Dendritic cell treated with granulocyte-macrophage colony-stimulating factor and Interleukin-4, amounts not matched to agents 40 ng/mL and 50 ng/mL, for 4 days (primary cell): ENCODE data around the gene CMTM2.
"Not testable (repeated sequence)": the region's sequence is repeated elsewhere in the genome, so short reads cannot be mapped to it uniquely, and the experiment has no call there.

Experiments
- H3K27ac Mint-ChIP-seq: one replicate; pipeline ENCODE4 v1.8.0; 2022; ENCODE audit warnings: mild to moderate bottlenecking, mixed read lengths
- H3K27me3 Mint-ChIP-seq: one replicate; pipeline ENCODE4 v1.8.0; 2022; ENCODE audit warnings: mild to moderate bottlenecking, mixed read lengths
- H3K36me3 Mint-ChIP-seq: one replicate; pipeline ENCODE4 v1.8.0; 2022; ENCODE audit warnings: low read depth, mixed read lengths
- H3K4me1 Mint-ChIP-seq: one replicate; pipeline ENCODE4 v1.8.0; 2022; ENCODE audit warnings: low read depth, mixed read lengths
- H3K4me3 Mint-ChIP-seq: one replicate; pipeline ENCODE4 v1.8.0; 2022; ENCODE audit warnings: mild to moderate bottlenecking, moderate library complexity, mixed read lengths
- H3K9me3 Mint-ChIP-seq: one replicate; pipeline ENCODE4 v1.8.0; 2022; ENCODE audit warnings: mixed read lengths
- intact Hi-C: fragments of 100-400 bp; cut with micrococcal nuclease; formaldehyde crosslinking; loops from one replicate; pipeline ENCODE4 v1.15.0; 2022

Gene CMTM2

DNA sequence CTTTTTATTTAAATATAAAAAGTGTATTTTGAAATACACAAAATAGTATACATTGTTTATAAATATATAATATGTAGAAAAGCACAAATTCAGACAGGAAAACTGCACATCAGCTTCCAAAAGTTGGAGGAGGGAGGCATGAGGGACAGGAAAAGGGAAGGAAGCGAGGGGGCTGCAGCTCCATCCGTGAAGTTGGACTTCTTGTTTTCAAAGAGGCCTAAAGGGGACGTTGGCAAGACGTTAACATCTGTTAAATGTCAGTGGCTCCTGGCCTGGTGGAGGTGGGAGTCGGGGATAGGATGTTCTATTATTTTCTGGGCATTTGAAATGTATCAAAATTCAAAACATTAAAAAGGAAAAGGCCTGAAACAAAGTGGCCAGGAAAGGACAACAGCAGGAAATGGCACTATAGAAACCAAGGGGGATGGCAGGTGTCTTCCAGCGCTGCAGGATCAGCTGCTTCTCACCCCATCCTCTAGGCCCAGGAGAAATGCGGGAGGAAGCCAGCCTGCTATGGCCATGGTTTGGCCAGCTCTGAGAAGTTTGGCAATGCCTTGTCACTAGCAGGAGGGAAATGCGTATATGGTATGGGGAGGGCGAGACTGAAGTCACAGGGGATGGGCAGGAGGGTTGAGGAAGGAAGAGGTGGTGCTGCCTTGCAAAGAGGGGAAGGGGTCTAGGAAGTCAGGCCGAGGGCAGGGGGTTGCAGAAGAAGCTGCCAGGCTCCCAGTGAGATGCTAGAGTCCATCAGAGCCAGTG, 6.4 kb downstream of the CMTM2 start:
- Mint-ChIP-seq H3K27me3 (peaks cover 11% of the 10 kb centered on the region), H3K36me3 (no peaks in the 10 kb centered on the region), H3K4me3 (peak overlapping the region; percentile 7), H3K9me3 (no peaks in the 10 kb centered on the region), H3K4me1 (peaks cover 73% of the 10 kb centered on the region), H3K27ac (peak overlapping the region; percentile 58)
- intact Hi-C loops = loop anchor here (5.0 kb wide), 1 partner anchor 68 kb away; no protein-coding TSS in a partner anchor

DNA sequence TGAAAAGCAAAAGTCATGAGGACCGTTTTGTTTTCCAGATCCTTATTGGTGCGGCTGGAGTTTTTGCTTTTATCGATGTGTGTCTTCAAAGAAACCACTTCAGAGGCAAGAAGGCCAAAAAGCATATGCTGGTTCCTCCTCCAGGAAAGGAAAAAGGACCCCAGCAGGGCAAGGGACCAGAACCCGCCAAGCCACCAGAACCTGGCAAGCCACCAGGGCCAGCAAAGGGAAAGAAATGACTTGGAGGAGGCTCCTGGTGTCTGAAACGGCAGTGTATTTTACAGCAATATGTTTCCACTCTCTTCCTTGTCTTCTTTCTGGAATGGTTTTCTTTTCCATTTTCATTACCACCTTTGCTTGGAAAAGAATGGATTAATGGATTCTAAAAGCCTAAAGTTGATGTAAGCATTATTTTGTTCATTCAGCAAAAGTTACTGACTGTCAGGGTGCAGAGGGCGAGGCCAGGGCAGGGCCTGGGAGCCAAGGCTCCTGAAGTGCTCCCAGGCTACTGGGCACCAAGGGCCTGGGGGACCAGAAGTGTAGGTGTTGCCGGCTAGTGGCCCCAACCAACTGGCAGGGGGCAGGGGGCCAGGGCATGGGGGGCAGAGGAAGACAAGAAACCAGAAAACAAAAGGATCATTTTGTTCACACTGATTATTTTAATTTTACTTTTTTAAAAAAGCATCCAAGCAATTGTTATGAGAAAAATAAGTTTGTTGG, 8.8 kb downstream of the CMTM2 start:
- Mint-ChIP-seq H3K4me1 (peaks cover 56% of the 10 kb centered on the region), H3K36me3 (no peaks in the 10 kb centered on the region), H3K4me3 (no peak overlapping the region), H3K27ac (peak overlapping the region; percentile 8), H3K27me3 (peaks cover 7% of the 10 kb centered on the region), H3K9me3 (no peaks in the 10 kb centered on the region)
- intact Hi-C loops = loop anchor here (2.0 to 5.0 kb wide), 2 partner anchors 71 to 109 kb away; no protein-coding TSS in a partner anchor

DNA sequence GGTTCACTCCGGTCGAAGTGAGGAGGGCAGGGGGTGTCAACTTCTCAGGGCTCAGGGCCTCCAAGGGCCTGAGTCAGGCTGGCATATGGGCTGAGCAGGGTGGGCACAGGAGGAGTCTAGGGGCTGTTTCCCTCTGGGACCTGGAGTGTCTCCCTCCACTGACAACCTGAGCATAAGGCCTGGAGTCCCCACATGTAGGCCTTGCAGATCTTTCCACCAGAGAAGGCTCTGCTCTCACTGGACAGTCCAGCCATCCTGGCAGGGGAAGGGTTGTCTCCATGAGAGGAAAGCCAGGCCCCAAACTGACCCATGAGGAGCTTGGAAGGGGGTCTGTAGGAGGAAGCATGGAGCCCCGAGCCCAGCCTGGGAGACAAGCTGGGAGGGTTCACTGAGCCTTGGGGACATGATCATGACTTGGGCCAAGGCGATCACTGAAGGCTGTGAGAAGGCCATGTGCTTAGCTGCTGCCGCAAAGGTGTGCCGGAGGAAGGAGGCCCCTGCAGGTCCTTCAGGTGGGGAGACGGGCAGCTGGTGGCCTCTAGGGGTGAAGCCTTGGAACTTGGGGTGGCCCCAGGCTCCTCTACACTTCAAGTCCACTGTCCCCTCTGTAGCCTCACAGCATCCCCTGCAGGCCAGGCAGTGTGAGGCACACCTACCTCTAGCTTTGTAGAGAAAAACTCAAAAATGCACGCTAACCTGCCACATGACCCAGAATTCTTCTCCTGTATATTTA, 9.9 kb downstream of the CMTM2 start:
- Mint-ChIP-seq H3K4me1 (peaks cover 57% of the 10 kb centered on the region), H3K36me3 (no peaks in the 10 kb centered on the region)

DNA sequence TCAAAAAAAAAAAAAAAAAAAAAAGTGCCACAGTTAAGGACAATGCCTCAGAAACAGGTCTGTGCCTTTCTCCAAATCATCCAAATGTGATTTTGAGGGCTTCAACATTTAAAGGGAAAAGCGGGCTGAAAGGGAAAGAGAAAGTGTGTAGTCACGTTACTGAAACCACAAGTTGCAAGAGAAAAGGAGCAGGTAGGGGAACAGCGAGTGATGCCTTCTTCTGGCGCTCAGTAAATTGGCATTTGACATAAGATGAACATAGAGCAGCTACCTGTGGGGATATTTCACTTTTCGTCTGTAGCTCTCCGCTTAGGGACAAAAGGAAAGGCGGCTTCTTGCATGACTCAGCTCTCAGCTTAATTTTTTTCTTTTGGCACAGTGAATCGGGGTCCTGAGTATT, 11.1 kb downstream of the CMTM2 start:
- H3K4me3 Mint-ChIP-seq = peak overlapping the region; percentile 59
- H3K36me3 Mint-ChIP-seq = no peaks in the 10 kb centered on the region
- H3K27ac Mint-ChIP-seq = no peak overlapping the region
- intact Hi-C loops = no loop called here
- no peaks in the 10 kb centered on the region for H3K9me3 Mint-ChIP-seq
- H3K4me1 Mint-ChIP-seq = peaks cover 61% of the 10 kb centered on the region
- peaks cover 7% of the 10 kb centered on the region for H3K27me3 Mint-ChIP-seq

More for the DNA sequence above, 9.9 kb downstream of the CMTM2 start:
- intact Hi-C loops = loop anchor here (1.0 to 5.0 kb wide), 3 partner anchors 72 to 186 kb away; no protein-coding TSS in a partner anchor
- H3K27ac Mint-ChIP-seq = no peak overlapping the region
- H3K4me3 Mint-ChIP-seq = no peak overlapping the region
- H3K9me3 Mint-ChIP-seq = no peaks in the 10 kb centered on the region
- peaks cover 7% of the 10 kb centered on the region for H3K27me3 Mint-ChIP-seq

DNA sequence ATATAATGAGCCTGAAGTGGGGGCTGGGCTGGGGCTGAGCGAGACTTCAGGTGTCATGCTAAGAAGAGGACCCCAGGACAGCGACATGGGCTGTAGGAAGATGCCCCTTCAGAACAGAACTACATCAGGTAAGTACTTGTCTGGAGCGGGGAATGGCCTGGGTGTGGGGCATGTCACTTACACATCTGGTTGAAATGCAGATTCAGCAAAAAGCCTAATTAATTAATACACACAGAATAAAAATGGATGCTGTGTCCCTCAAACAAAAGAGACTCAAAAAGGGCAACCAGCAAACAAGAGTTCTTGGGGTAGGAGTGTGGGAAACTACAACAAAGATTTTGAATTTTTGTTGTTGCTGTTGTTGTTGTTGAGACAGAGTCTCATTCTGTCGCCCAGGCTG, 11.8 kb downstream of the CMTM2 start:
- H3K27ac Mint-ChIP-seq = no peak overlapping the region
- H3K4me1 Mint-ChIP-seq = peaks cover 54% of the 10 kb centered on the region
- intact Hi-C loops = no loop called here
- H3K9me3 Mint-ChIP-seq = no peaks in the 10 kb centered on the region
- no peak overlapping the region for H3K4me3 Mint-ChIP-seq
- no peaks in the 10 kb centered on the region for H3K36me3 Mint-ChIP-seq
- peaks cover 7% of the 10 kb centered on the region for H3K27me3 Mint-ChIP-seq

DNA sequence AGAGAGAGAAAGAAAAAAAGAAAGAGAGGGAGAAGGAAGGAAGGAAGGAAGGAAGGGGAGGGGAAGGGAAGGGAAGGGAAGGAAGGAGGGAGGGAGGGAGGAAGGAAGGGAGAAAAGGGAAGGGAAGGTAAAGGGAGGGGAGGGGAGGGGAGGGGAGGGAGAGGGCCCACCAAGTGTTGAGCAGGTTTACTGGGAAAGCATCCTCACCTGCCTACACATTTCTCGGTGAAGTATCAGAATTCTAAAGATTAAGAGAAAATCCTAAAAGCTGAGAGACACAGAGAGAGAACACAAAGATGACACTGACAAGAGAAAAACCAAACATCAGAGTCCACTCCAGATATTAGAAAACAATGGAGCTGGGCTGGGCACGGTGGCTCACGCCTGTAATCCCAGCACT, 13.0 kb downstream of the CMTM2 start:
- intact Hi-C loops = no loop called here
- Mint-ChIP-seq H3K4me3 (no peak overlapping the region), H3K27ac (peak overlapping the region; percentile 20), H3K9me3 (no peaks in the 10 kb centered on the region), H3K27me3 (peaks cover 7% of the 10 kb centered on the region), H3K36me3 (no peaks in the 10 kb centered on the region), H3K4me1 (peaks cover 51% of the 10 kb centered on the region)

DNA sequence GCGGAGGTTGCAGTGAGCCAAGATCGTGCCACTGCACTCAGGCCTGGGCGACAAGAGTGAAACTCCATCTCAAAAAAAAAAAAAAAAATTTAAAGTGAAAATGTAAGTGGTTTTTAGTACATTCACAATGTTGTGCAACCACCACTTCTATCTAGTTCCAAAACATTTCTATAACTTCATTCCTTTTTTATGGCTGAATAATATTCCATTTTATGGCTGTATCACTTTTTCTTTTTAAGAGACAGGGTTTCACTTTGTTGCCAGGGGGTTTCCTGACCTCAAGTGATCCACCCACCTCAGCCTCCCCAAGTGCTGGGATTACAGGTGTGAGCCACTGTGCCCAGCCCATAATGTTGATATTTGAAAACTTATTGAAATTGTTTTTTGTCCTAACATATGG, 13.6 kb downstream of the CMTM2 start:
- H3K4me3 Mint-ChIP-seq = no peak overlapping the region
- no peaks in the 10 kb centered on the region for H3K9me3 Mint-ChIP-seq
- H3K27me3 Mint-ChIP-seq = peaks cover 3% of the 10 kb centered on the region
- H3K36me3 Mint-ChIP-seq = no peaks in the 10 kb centered on the region
- H3K4me1 Mint-ChIP-seq = peaks cover 50% of the 10 kb centered on the region
- intact Hi-C loops = no loop called here
- H3K27ac Mint-ChIP-seq = no peak overlapping the region

DNA sequence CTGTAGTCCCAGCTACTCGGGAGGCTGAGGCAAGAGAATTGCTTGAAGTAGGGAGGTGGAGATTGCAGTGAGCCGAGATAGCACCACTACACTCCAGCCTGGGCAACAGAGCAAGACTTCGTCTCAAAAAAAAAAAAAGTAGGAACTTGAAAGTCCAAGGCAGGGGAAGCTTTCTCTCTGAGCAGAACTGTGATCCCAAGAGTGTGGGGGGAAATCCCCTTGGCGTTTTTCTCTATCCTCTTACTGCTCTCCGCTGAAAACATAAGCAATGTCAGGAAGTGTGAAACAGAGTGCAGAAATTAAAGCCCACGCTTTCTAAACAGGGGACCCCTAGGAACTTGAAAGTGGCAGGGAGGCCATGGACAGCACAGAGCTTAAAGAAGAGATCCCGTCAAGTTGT, 15.5 kb downstream of the CMTM2 start:
- Mint-ChIP-seq H3K27me3 (peaks cover 6% of the 10 kb centered on the region), H3K9me3 (no peaks in the 10 kb centered on the region), H3K36me3 (no peaks in the 10 kb centered on the region), H3K27ac (peak overlapping the region; percentile 15), H3K4me1 (peaks cover 40% of the 10 kb centered on the region), H3K4me3 (no peak overlapping the region)
- intact Hi-C loops = no loop called here

DNA sequence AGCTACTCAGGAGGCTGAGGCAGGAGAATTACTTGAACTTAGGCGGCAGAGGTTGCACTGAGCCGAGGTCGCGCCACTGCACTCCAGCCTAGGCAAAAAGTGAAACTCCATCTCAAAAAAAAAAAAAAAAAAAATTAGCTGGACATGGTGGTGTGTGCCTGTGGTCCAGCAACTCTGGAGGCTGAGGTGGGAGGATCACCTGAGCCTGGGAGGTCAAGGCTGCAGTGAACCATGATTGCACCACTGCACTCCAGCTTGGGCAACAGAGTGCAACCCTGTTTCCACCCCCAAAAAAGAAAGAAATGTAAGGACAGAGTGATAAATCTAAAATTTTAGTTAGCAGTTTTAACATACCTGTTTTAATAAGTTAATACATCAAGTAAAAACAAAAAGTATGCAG, 17.3 kb downstream of the CMTM2 start:
- intact Hi-C loops, H3K9me3 Mint-ChIP-seq, H3K36me3 Mint-ChIP-seq, H3K4me3 Mint-ChIP-seq: not testable (repeated sequence)
- H3K27me3 Mint-ChIP-seq = peaks cover 10% of the 10 kb centered on the region
- H3K27ac Mint-ChIP-seq = peak overlapping the region; percentile 44
- H3K4me1 Mint-ChIP-seq = peaks cover 33% of the 10 kb centered on the region

DNA sequence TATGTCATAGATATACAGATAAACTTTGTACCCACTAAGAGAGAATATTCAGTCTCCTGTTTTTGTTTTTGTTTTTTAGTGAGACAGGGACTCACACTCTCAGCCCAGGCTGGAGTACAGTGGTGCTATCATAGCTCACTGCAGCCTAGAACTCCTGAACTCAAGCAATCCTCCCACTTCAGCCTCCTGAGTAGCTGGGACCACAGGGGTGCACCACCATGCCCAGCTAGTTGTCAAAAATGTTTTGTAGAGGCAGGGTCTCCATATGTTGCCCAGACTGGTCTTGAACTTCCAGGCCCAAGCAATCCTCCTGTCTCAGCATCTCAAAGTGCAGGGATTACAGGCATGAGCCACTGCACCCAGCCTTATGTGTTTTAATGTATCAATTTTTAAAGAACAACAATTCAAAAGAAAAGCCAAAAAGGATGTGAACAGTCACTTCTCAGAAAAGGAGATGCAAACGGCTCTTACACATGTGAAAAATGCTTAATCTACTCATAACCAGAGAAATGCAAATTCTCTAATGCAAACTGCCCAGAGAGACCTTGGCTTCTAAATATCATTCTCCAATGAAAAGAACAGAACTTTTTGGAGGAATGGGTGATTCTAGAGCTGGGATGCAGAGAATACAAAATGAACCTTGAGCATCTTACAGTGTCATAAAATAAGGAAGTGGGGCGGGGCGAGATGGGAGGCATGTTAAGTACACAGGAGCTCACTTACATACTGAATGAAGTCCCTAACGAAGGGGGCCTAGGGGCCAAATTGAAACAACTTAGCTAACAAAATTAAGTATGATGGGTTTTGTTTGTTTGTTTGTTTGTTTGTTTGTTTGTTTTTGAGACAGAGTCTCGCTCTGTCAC, 18.0 kb downstream of the CMTM2 start:
- Mint-ChIP-seq H3K4me3 (no peak overlapping the region), H3K9me3 (peaks cover 9% of the 10 kb centered on the region), H3K36me3 (peaks cover 8% of the 10 kb centered on the region), H3K27ac (peak overlapping the region; percentile 44), H3K4me1 (peaks cover 34% of the 10 kb centered on the region), H3K27me3 (peaks cover 10% of the 10 kb centered on the region)
- intact Hi-C loops = no loop called here

DNA sequence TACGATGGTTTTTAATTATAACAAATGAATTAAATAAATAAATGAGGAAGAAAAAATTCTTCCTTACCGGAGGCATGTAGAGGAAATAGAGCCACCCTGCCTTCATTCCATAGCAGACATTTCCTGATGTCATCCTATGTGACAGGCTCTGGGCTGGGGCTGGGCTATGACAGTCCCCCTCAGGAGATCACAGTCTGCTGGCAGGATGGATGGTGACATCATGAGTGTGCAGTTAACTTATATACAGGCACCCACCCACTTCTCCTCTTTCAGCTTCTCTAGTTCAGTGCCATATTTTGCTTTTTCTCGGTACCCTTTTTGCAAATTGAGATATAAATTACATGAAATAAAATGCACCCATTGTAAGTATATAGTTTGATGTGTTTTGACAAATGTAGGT, 18.8 kb downstream of the CMTM2 start:
- no peak overlapping the region for H3K4me3 Mint-ChIP-seq
- peaks cover 9% of the 10 kb centered on the region for H3K9me3 Mint-ChIP-seq
- H3K27ac Mint-ChIP-seq = no peak overlapping the region

DNA sequence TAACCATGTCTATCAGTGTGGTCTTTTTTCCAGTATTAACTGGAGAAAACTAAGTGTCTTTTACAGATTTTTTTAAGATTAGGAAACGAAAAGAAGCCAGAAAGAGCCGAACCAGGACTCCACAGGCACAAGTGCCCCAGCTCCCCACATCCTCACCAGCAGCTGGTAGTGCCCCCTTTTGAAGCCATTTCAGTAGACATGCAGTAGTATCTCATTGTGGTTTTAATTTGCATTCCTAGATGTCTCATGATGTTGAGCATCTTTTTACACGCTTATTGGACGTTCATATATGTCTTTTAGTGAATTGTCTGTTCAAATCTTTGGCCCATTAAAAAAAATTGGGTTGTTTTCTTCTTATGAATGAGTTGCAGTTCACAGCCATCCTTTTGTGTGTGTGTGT, 20.5 kb downstream of the CMTM2 start:
- intact Hi-C loops = no loop called here
- H3K27ac Mint-ChIP-seq = no peak overlapping the region
- peaks cover 9% of the 10 kb centered on the region for H3K9me3 Mint-ChIP-seq
- H3K4me3 Mint-ChIP-seq = no peak overlapping the region
- H3K4me1 Mint-ChIP-seq = peaks cover 47% of the 10 kb centered on the region
- peaks cover 15% of the 10 kb centered on the region for H3K36me3 Mint-ChIP-seq
- H3K27me3 Mint-ChIP-seq = peaks cover 19% of the 10 kb centered on the region

More for the DNA sequence above, 18.8 kb downstream of the CMTM2 start:
- peaks cover 43% of the 10 kb centered on the region for H3K4me1 Mint-ChIP-seq
- peaks cover 10% of the 10 kb centered on the region for H3K27me3 Mint-ChIP-seq
- intact Hi-C loops = no loop called here
- peaks cover 8% of the 10 kb centered on the region for H3K36me3 Mint-ChIP-seq

DNA sequence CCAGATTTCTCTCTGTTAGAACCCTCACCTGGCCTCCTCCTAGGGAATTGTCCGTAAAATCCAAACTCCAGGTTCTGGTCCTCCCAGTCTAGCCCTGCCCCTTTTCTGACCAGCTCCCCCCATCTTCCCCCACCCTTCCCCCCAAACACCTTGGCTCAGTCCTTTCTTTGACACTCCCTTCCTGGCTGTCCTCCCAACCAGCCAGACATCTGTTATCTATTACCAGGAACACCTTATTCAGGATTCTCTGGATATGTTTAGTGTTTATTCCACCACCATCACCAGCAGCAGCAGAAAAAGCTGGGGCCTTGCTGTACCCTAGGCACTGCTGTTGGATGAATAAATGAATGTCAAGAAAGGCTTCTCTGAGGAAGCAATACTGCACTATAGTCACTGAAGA, 21.2 kb downstream of the CMTM2 start:
- Mint-ChIP-seq H3K9me3 (peaks cover 9% of the 10 kb centered on the region), H3K36me3 (peaks cover 15% of the 10 kb centered on the region), H3K4me3 (no peak overlapping the region), H3K27me3 (peaks cover 19% of the 10 kb centered on the region), H3K27ac (no peak overlapping the region), H3K4me1 (peaks cover 41% of the 10 kb centered on the region)
- intact Hi-C loops = no loop called here
